IMR-90 (cell line): ENCODE measurements around the gene SERPINB10. TPM values are rescaled to one million over a fixed set of nuclear protein-coding genes. Genes with fewer than 3 reads are reported as not detected.

ENCODE experiments used
- ATAC-seq: fragments of 200-7000 bp; cut with Tn5 transposase; 2 replicates; pipeline ENCODE4 v1.9.1; 2020; ENCODE audit warnings: low read depth, mild to moderate bottlenecking, moderate library complexity
- BruUV-seq: library from RNA; stranded (reverse); fragments of 400-500 nt; replicated peaks from 2 replicates; lab custom pipeline; 2021; lab: Mats Ljungman, UMichigan
- CTCF ChIA-PET: fragments of 300-600 bp; formaldehyde crosslinking; extraction: SDS; loops from one replicate; lab custom pipeline; 2021; ENCODE audit warnings: antibody characterized with exemption; lab: Yijun Ruan, JAX
- POLR2A ChIA-PET: fragments of 300-600 bp; sonication (Branson Sonifier 250); formaldehyde crosslinking; loops from one replicate; lab custom pipeline; 2022; ENCODE audit warnings: antibody characterized with exemption; ENCODE audit not compliant: unreplicated experiment; lab: Charles Lee
- DNase-seq: peaks from one replicate; pipeline ENCODE4 v3.0.0; 2013
- H2AFZ ChIP-seq: replicated peaks from 2 replicates; pipeline ENCODE3; 2013; ENCODE audit warnings: low read length, mild to moderate bottlenecking; ENCODE audit not compliant: poor library complexity
- H2AK5ac ChIP-seq: 2 replicates; pipeline ENCODE4 v1.6.1; 2013; ENCODE audit warnings: low read depth, low read length, inconsistent platforms
- H2AK9ac ChIP-seq: replicated peaks from 2 replicates; pipeline ENCODE3; 2013; ENCODE audit warnings: mild to moderate bottlenecking, low read depth, low read length, moderate library complexity; ENCODE audit not compliant: poor library complexity
- H2BK120ac ChIP-seq: 2 replicates; pipeline ENCODE4 v1.6.1; 2013; ENCODE audit warnings: low read depth, low read length, inconsistent platforms
- H2BK15ac ChIP-seq: 3 replicates; pipeline ENCODE4 v1.6.1; 2013; ENCODE audit warnings: low read depth, low read length, inconsistent platforms
- H2BK20ac ChIP-seq: 2 replicates; pipeline ENCODE4 v1.6.1; 2013; ENCODE audit warnings: low read depth, mild to moderate bottlenecking, inconsistent platforms, low read length, moderate library complexity
- H2BK5ac ChIP-seq: 2 replicates; pipeline ENCODE4 v1.6.1; 2013; ENCODE audit warnings: mild to moderate bottlenecking, low read depth, low read length, inconsistent platforms; ENCODE audit not compliant: poor library complexity, severe bottlenecking
- H3K14ac ChIP-seq: replicated peaks from 2 replicates; pipeline ENCODE4 v1.6.1; 2013; ENCODE audit warnings: low read depth, low read length, inconsistent platforms
- H3K18ac ChIP-seq: 2 replicates; pipeline ENCODE4 v1.6.1; 2013; ENCODE audit warnings: low read depth, low read length, control low read depth
- H3K23ac ChIP-seq: 2 replicates; pipeline ENCODE4 v1.6.1; 2013; ENCODE audit warnings: low read depth, low read length, inconsistent platforms
- H3K27ac ChIP-seq: 2 replicates; pipeline ENCODE4 v1.5.1; 2013; ENCODE audit warnings: mild to moderate bottlenecking, control low read depth, low read length; ENCODE audit not compliant: insufficient read depth
- H3K27me3 ChIP-seq: 2 replicates; pipeline ENCODE4 v1.6.1; 2013; ENCODE audit warnings: low read length; ENCODE audit not compliant: control insufficient read depth, insufficient read depth
- H3K36me3 ChIP-seq: 2 replicates; pipeline ENCODE4 v1.6.1; 2013; ENCODE audit warnings: low read length, mixed read lengths; ENCODE audit not compliant: control insufficient read depth, insufficient read depth
- H3K4ac ChIP-seq: 2 replicates; pipeline ENCODE4 v1.6.1; 2013; ENCODE audit warnings: low read depth, low read length, inconsistent platforms
- H3K4me1 ChIP-seq: 2 replicates; pipeline ENCODE4 v1.6.1; 2013; ENCODE audit warnings: low read length, mixed read lengths; ENCODE audit not compliant: control insufficient read depth, insufficient read depth
- H3K4me2 ChIP-seq: 2 replicates; pipeline ENCODE4 v1.6.1; 2013; ENCODE audit warnings: low read depth, mild to moderate bottlenecking, control low read depth, low read length, moderate library complexity
- H3K4me3 ChIP-seq: 2 replicates; pipeline ENCODE4 v1.5.1; 2013; ENCODE audit warnings: low read depth, mild to moderate bottlenecking, control low read depth, low read length, moderate library complexity; ENCODE audit not compliant: insufficient read depth
- H3K56ac ChIP-seq: 2 replicates; pipeline ENCODE4 v1.6.1; 2013; ENCODE audit warnings: low read length, inconsistent platforms; ENCODE audit not compliant: insufficient read depth; ENCODE audit errors: extremely low read depth
- H3K79me1 ChIP-seq, 2 experiments: 2 replicates each; pipeline ENCODE4 v1.6.1; 2013; ENCODE audit warnings: low read length in 2 of 2, inconsistent platforms in 1 of 2, low read depth in 1 of 2
- H3K9ac ChIP-seq: 2 replicates; pipeline ENCODE4 v1.6.1; 2013; ENCODE audit warnings: low read depth, low read length, control low read depth
- H3K9me1 ChIP-seq: 2 replicates; pipeline ENCODE4 v1.6.1; 2013; ENCODE audit warnings: low read length, inconsistent platforms; ENCODE audit not compliant: insufficient read depth
- H3K9me3 ChIP-seq: 2 replicates; pipeline ENCODE4 v1.6.1; 2013; ENCODE audit warnings: low read length; ENCODE audit not compliant: control insufficient read depth, insufficient read depth
- H4K20me1 ChIP-seq: 2 replicates; pipeline ENCODE4 v1.6.1; 2013; ENCODE audit warnings: low read length, inconsistent platforms; ENCODE audit not compliant: insufficient read depth
- H4K5ac ChIP-seq: 2 replicates; pipeline ENCODE4 v1.6.1; 2013; ENCODE audit warnings: mild to moderate bottlenecking, low read depth, low read length, control low read depth
- H4K8ac ChIP-seq, 2 experiments: 2 replicates each; pipeline ENCODE4 v1.6.1; 2013; ENCODE audit warnings: low read depth in 2 of 2, low read length in 2 of 2, control low read depth in 1 of 2, inconsistent platforms in 1 of 2
- H4K91ac ChIP-seq: 2 replicates; pipeline ENCODE4 v1.6.1; 2013; ENCODE audit warnings: low read depth, low read length, inconsistent platforms; ENCODE audit not compliant: insufficient read depth
- CTCF ChIP-seq: conservative IDR thresholded peaks from 2 replicates; pipeline ENCODE4 v1.5.1; 2012; ENCODE audit warnings: mild to moderate bottlenecking, low read depth, low read length, improper control_type of control experiment
- FOS ChIP-seq: fragments of 150-350 bp; IDR thresholded peaks from 2 replicates; pipeline ENCODE4 v1.6.1; 2016; ENCODE audit warnings: low read depth, low read length
- MAFK ChIP-seq: IDR thresholded peaks from 2 replicates; pipeline ENCODE4 v1.6.1; 2012; ENCODE audit warnings: low read depth, low read length, improper control_type of control experiment
- USF2 ChIP-seq: fragments of 150-350 bp; IDR thresholded peaks from 2 replicates; pipeline ENCODE4 v1.6.1; 2017; ENCODE audit warnings: mild to moderate bottlenecking, antibody characterized with exemption, low read length, low read depth
- WGBS, 2 experiments: methylation state at CpG; one replicate each; pipeline versions ENCODE4 v1.1.5 to v1.1.7; 2013; ENCODE audit warnings: missing lambda C conversion rate in 2 of 2; ENCODE audit not compliant: insufficient read length in 1 of 2; ENCODE audit errors: extremely low coverage in 2 of 2; 5-methylcytosine and 5-hydroxymethylcytosine counted together
- dilution Hi-C: fragments of 300-500 bp; cut with HindIII; formaldehyde crosslinking; loops from one replicate; pipeline ENCODE4 v1.14.3; 2018; ENCODE audit warnings: low sequenced_read_pairs; ENCODE audit not compliant: unreplicated experiment
- in situ Hi-C: fragments of 300-500 bp; cut with MboI; formaldehyde crosslinking; loops from 3 replicates; pipeline ENCODE4 v1.14.3; 2019; ENCODE audit warnings: low sequenced_read_pairs, inconsistent platforms, mixed read lengths
- intact Hi-C: fragments of 100-400 bp; cut with micrococcal nuclease; formaldehyde crosslinking; loops from 2 replicates; pipeline ENCODE4 v1.10.0; 2022
- polyA plus RNA-seq, 3 experiments: library from polyadenylated mRNA; depleted of rRNA; stranded (reverse); fragments of >200 nt; gene quantifications; 2 replicates each; pipeline ENCODE4 v1.2.3, GENCODE V29; 2012; ENCODE audit warnings: low replicate concordance in 1 of 3
- total RNA-seq: library from RNA; depleted of rRNA; stranded (reverse); fragments of >200 nt; gene quantifications from 2 replicates; pipeline ENCODE4 v1.2.3, GENCODE V29; 2012

The SERPINB10 gene
- total and polyA plus RNA-seq, 2 of the 4 experiments (the other 2 are of a cell fraction), result not detected

GRCh38 chr18:63894106-63894772 is 13.5 kb upstream of the SERPINB10 start:
- H3K79me1 ChIP-seq, result no peaks in the 10 kb centered on the region
- H3K4ac ChIP-seq, result no peak overlapping the region
- H3K14ac ChIP-seq, result no peak overlapping the region
- BruUV-seq, result no TSS peak
- H3K36me3 ChIP-seq, result no peaks in the 10 kb centered on the region
- H3K18ac ChIP-seq, result no peak overlapping the region
- H2AFZ ChIP-seq, result no peak overlapping the region
- no peaks in the 10 kb centered on the region; the same call in 1 of the 2 replicates for H3K9me1 ChIP-seq
- ATAC-seq, result no peak
- no peak overlapping the region for H3K9ac ChIP-seq
- H2BK15ac ChIP-seq, result no peak overlapping the region
- intact Hi-C loops (no loop called here), dilution Hi-C loops (no loop called here), in situ Hi-C loops (no loop called here)
- no peak overlapping the region for H3K4me2 ChIP-seq
- POLR2A ChIA-PET, result no interaction called here
- H3K4me3 ChIP-seq, result no peak overlapping the region
- no peak overlapping the region for H4K8ac ChIP-seq
- H3K27ac ChIP-seq, result no peak overlapping the region
- H3K27me3 ChIP-seq, result peaks cover 2% of the 10 kb centered on the region; the same call in 1 of the 2 replicates
- H2BK5ac ChIP-seq, result no peak overlapping the region
- H3K9me3 ChIP-seq, result no peaks in the 10 kb centered on the region
- H2AK5ac ChIP-seq, result no peak overlapping the region
- H3K56ac ChIP-seq, result no peak overlapping the region
- no peak overlapping the region for H2BK20ac ChIP-seq
- H4K5ac ChIP-seq, result no peak overlapping the region
- WGBS, 2 experiments, result no CpG with 5 or more reads among the region's 6 CpGs
- H3K23ac ChIP-seq, result no peak overlapping the region
- no peak overlapping the region for H2AK9ac ChIP-seq
- no peak overlapping the region for H4K91ac ChIP-seq
- H4K20me1 ChIP-seq, result no peaks in the 10 kb centered on the region
- no peak for DNase-seq
- no peaks in the 10 kb centered on the region for H3K4me1 ChIP-seq
- H2BK120ac ChIP-seq, result no peak overlapping the region
- TF ChIP-seq FOS, result no peak
- no peak for TF ChIP-seq USF2
- TF ChIP-seq MAFK, result no peak
- TF ChIP-seq CTCF, result no peak
- CTCF ChIA-PET, result no interaction called here
